Vagina (tissue), 2 donors: ENCODE results near the gene PHC2.

Source experiments
- POLR2A ChIP-seq, 2 donors: fragments of 450-650 bp; IDR thresholded peaks; one replicate each; pipeline ENCODE4 v1.6.1; 2017; ENCODE audit warnings: antibody characterized with exemption in 2 of 2, mild to moderate bottlenecking in 2 of 2, moderate library complexity in 2 of 2
- POLR2AphosphoS5 ChIP-seq, 2 donors: sonication (generic); formaldehyde crosslinking; IDR thresholded peaks; one replicate each; pipeline ENCODE4 v1.9.0; 2017; ENCODE audit warnings: antibody characterized with exemption in 2 of 2, mild to moderate bottlenecking in 2 of 2, low read depth in 1 of 2; ENCODE audit not compliant: insufficient read depth in 1 of 2

DNA sequence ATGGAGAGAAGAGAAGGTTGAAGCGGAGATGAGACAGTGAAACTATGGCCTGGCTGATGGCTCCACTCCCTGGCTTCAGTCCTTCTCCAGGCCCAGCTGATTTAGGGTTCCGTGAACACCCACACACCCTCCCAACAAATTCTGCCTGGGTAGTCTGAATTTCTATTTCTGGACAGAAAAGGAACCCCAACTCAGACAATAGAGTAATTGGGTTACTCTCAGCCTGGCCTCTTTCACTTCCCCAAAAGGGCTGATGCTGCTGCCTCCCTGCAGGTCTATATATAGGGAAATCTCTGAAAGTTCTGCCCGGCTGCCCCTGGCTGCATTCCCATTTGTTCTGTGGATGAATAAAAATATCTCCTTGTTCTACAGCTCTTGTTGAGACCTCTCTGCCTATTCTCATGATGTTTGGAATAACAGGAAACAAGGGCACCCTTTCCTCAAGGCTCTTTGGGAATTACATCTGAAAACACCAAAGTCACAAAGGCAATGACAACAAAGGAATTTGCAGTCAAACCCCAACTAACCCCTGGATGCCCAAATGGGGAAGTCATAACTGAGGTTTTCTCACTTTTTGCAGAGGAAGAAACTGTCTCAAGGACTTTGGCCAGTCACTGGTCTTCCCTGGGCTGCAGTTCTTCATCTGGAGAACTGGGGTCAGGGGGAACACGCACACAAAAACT is 30.2 kb upstream of the PHC2 start:
- no peak for TF ChIP-seq POLR2A (IDR thresholded peaks at IDR 0.05)
- TF ChIP-seq POLR2AphosphoS5 (IDR thresholded peaks at IDR 0.05; ENCODE audit: insufficient read depth in 1 of 2, low read depth in 1 of 2), result no peak
